HFFc6 (cell line): Measurements from ENCODE around the gene ERAL1. TPM values are rescaled to one million over a fixed set of nuclear protein-coding genes. Genes with fewer than 3 reads are reported as not detected.

Experiments
- DNase-seq: peaks from one replicate; pipeline ENCODE4 v3.0.0-alpha.2; 2018
- H3K27ac Mint-ChIP-seq: 2 replicates; pipeline ENCODE4 v1.8.0; 2020; ENCODE audit warnings: mild to moderate bottlenecking, mixed read lengths
- H3K27me3 Mint-ChIP-seq: 2 replicates; pipeline ENCODE4 v1.8.0; 2021; ENCODE audit warnings: mild to moderate bottlenecking, moderate library complexity, mixed read lengths; ENCODE audit not compliant: insufficient read depth
- H3K36me3 Mint-ChIP-seq: 2 replicates; pipeline ENCODE4 v1.8.0; 2021; ENCODE audit warnings: low read depth, mixed read lengths
- H3K4me1 Mint-ChIP-seq: 2 replicates; pipeline ENCODE4 v1.8.0; 2020; ENCODE audit warnings: low read depth, mixed read lengths
- H3K4me3 Mint-ChIP-seq: 2 replicates; pipeline ENCODE4 v1.8.0; 2020; ENCODE audit warnings: mild to moderate bottlenecking, moderate library complexity, mixed read lengths
- H3K9me3 Mint-ChIP-seq: 2 replicates; pipeline ENCODE4 v1.8.0; 2020; ENCODE audit warnings: mild to moderate bottlenecking, mixed read lengths
- total RNA-seq, 6 experiments: library from RNA; stranded (reverse); fragmentation: NEBNext Ultra II Directional; extraction: Animal tissue kit (Norgen Biotek cat#: 25700); gene quantifications; 2 replicates in 1 of 6; 3 replicates in 5 of 6; pipeline ENCODE4 v1.2.3, GENCODE V29; 2021
- TF ChIP-seq, protein P1 (sequence below): fragments of 200-600 bp; sonication (generic); IDR thresholded peaks from 2 replicates; pipeline ENCODE4 v1.5.0; 2021; ENCODE audit warnings: antibody characterized with exemption, mild to moderate bottlenecking

The ERAL1 gene
- total RNA-seq, 6 experiments from 2014 or later, result 43.3 to 55.1 (median 46.1) TPM

GRCh38 chr17:28853295-28853694 is 1.5 kb upstream of the ERAL1 start:
- Mint-ChIP-seq H3K36me3 (0 out of 2 replicates have a peak, but pooled peaks cover 6% of the 10 kb centered on the region), H3K4me1 (0 out of 2 replicates have a peak, but pooled peaks cover 13% of the 10 kb centered on the region), H3K27me3 (no peaks in the 10 kb centered on the region; the same call in none of the 2 replicates), H3K9me3 (no peaks in the 10 kb centered on the region), H3K27ac (no peak overlapping the region), H3K4me3 (no peak overlapping the region)
- DNase-seq, result no peak
- TF ChIP-seq, protein P1, sequence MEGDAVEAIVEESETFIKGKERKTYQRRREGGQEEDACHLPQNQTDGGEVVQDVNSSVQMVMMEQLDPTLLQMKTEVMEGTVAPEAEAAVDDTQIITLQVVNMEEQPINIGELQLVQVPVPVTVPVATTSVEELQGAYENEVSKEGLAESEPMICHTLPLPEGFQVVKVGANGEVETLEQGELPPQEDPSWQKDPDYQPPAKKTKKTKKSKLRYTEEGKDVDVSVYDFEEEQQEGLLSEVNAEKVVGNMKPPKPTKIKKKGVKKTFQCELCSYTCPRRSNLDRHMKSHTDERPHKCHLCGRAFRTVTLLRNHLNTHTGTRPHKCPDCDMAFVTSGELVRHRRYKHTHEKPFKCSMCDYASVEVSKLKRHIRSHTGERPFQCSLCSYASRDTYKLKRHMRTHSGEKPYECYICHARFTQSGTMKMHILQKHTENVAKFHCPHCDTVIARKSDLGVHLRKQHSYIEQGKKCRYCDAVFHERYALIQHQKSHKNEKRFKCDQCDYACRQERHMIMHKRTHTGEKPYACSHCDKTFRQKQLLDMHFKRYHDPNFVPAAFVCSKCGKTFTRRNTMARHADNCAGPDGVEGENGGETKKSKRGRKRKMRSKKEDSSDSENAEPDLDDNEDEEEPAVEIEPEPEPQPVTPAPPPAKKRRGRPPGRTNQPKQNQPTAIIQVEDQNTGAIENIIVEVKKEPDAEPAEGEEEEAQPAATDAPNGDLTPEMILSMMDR, result no peak

DNA sequence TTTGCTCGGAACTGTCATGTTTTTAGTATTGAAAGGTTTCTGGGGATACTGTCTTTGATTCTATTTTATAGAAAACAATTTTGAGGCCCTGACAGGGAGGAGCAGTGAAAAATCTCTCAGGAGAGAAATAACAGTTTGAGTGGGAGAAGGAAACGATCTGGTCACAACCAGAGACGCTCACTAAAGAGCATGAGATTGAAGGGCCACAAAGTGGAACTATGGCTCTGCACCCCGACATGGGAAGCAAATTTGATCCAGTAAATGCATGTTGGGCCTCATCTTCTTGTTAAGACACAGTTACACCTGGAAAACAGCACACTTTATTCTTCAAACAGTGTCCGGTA is 492 bp downstream of the ERAL1 start:
- TF ChIP-seq, protein P1, result no peak
- 0 out of 2 replicates have a peak, but pooled peaks cover 13% of the 10 kb centered on the region for H3K4me1 Mint-ChIP-seq
- H3K9me3 Mint-ChIP-seq, result no peaks in the 10 kb centered on the region
- H3K36me3 Mint-ChIP-seq, result 0 out of 2 replicates have a peak, but pooled peaks cover 9% of the 10 kb centered on the region
- DNase-seq, result no peak
- peak overlapping the region; percentile 85 for H3K27ac Mint-ChIP-seq
- no peaks in the 10 kb centered on the region; the same call in none of the 2 replicates for H3K27me3 Mint-ChIP-seq
- peak overlapping the region; percentile 90 for H3K4me3 Mint-ChIP-seq

DNA sequence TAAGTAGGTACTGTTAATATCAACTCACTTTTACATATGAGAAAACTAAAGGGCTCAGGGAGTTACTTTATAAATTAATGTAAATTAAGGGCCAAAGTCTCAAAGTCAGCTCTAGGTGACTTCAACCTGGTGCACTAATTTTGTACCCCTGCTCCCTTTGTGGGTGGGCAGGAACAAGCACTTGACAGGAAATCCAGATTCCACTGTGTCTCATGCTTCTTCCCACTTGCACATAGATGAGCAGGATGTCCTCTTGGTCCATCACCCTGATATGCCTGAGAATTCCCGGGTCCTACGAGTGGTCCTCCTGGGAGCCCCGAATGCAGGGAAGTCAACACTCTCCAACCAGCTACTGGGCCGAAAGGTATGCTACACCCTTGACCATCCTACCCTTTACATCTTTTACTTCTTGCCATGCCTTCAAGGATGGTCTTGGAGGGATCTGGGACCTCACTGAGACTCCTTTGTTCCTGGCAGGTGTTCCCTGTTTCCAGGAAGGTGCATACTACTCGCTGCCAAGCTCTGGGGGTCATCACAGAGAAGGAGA is 1.3 kb downstream of the ERAL1 start:
- Mint-ChIP-seq H3K4me1 (0 out of 2 replicates have a peak, but pooled peaks cover 13% of the 10 kb centered on the region), H3K9me3 (no peaks in the 10 kb centered on the region), H3K27me3 (no peaks in the 10 kb centered on the region; the same call in none of the 2 replicates), H3K4me3 (peak overlapping the region; percentile 90), H3K36me3 (0 out of 2 replicates have a peak, but pooled peaks cover 9% of the 10 kb centered on the region), H3K27ac (no peak overlapping the region)
- TF ChIP-seq, protein P1, result no peak
- no peak for DNase-seq

DNA sequence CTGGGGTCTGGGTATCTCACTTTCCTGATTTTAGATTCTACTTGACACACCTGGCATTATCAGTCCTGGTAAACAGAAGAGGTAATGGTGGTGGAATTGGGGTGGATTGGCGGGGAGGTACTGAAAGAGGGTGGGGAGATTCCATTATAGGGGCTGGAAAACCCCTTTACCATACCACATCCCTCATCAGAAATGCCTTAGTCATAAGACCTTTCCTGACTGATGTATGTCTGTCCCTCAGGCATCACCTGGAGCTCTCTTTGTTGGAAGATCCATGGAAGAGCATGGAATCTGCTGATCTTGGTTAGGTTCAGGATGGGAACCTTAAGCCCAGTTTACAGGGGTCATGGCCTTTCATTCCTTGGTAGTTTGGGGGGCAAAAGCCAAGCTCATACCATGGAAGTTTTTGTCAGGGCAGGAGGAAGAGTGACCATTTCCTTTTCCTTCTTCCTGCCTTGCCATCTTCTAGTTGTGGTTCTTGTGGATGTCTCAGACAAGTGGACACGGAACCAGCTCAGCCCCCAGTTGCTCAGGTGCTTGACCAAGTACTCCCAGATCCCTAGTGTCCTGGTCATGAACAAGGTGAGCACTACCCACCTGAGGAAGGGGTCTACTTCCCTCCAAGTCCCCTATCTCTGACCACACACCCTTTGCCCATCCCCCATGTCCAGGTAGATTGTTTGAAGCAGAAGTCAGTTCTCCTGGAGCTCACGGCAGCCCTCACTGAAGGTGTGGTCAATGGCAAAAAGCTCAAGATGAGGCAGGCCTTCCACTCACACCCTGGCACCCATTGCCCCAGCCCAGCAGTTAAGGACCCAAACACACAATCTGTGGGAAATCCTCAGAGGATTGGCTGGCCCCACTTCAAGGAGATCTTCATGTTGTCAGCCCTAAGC is 3.3 kb downstream of the ERAL1 start:
- no peaks in the 10 kb centered on the region; the same call in 1 of the 2 replicates for H3K27me3 Mint-ChIP-seq
- DNase-seq, result no peak
- H3K4me1 Mint-ChIP-seq, result 0 out of 2 replicates have a peak, but pooled peaks cover 13% of the 10 kb centered on the region
- H3K9me3 Mint-ChIP-seq, result no peaks in the 10 kb centered on the region
- H3K27ac Mint-ChIP-seq, result no peak overlapping the region
- 0 out of 2 replicates have a peak, but pooled peaks cover 9% of the 10 kb centered on the region for H3K36me3 Mint-ChIP-seq
- H3K4me3 Mint-ChIP-seq, result no peak overlapping the region
- TF ChIP-seq, protein P1, result no peak

DNA sequence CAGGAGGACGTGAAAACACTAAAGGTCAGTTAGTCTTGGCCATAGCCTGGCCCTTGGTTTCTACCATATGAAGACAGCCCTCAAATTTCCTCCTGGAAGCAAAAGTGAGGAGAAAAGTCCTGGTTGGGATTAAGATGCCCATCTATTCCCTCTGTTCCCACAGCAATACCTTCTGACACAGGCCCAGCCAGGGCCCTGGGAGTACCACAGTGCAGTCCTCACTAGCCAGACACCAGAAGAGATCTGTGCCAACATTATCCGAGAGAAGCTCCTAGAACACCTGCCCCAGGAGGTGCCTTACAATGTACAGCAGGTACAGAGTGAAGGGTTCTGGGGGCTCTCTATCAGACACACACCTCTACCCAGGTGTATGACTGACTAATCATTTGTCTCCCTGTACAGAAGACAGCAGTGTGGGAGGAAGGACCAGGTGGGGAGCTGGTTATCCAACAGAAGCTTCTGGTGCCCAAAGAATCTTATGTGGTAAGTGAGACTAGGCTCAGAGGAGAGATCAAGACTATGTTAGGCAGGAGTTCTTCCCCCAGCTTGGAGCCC is 4.1 kb downstream of the ERAL1 start:
- Mint-ChIP-seq H3K4me1 (0 out of 2 replicates have a peak, but pooled peaks cover 13% of the 10 kb centered on the region), H3K36me3 (0 out of 2 replicates have a peak, but pooled peaks cover 9% of the 10 kb centered on the region), H3K27ac (no peak overlapping the region), H3K9me3 (no peaks in the 10 kb centered on the region), H3K27me3 (no peaks in the 10 kb centered on the region; the same call in 1 of the 2 replicates), H3K4me3 (no peak overlapping the region)
- DNase-seq, result no peak
- TF ChIP-seq, protein P1, result no peak
